GM12801 (cell line): ENCODE measurements around the gene TPST2.

ENCODE experiments used
- TF ChIP-seq, protein P1 (sequence below): IDR thresholded peaks from one replicate; pipeline ENCODE4 v1.5.1; 2011; ENCODE audit warnings: control low read depth; ENCODE audit not compliant: insufficient read length; ENCODE audit errors: extremely low read depth

TPST2 gene

DNA sequence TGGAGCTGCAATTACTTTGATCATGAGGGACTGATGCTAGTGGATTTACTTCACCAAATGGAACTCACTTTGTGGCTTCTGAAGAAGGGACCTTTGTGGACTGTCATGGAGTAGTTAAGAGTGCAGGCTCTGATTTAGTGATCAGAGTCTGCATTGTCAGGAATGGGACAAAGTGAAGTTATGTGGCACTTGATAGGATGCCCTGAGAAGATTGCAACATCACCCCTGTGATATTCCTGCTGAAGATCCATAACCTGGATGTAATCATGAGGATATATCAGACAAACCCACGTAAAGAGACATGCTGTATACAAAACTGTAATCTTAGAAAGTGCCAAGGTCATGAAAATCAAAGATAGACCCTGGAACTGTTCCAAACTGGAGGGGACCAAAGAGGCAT is 76.1 kb downstream of the TPST2 start:
- TF ChIP-seq, protein P1, sequence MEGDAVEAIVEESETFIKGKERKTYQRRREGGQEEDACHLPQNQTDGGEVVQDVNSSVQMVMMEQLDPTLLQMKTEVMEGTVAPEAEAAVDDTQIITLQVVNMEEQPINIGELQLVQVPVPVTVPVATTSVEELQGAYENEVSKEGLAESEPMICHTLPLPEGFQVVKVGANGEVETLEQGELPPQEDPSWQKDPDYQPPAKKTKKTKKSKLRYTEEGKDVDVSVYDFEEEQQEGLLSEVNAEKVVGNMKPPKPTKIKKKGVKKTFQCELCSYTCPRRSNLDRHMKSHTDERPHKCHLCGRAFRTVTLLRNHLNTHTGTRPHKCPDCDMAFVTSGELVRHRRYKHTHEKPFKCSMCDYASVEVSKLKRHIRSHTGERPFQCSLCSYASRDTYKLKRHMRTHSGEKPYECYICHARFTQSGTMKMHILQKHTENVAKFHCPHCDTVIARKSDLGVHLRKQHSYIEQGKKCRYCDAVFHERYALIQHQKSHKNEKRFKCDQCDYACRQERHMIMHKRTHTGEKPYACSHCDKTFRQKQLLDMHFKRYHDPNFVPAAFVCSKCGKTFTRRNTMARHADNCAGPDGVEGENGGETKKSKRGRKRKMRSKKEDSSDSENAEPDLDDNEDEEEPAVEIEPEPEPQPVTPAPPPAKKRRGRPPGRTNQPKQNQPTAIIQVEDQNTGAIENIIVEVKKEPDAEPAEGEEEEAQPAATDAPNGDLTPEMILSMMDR: no peak

DNA sequence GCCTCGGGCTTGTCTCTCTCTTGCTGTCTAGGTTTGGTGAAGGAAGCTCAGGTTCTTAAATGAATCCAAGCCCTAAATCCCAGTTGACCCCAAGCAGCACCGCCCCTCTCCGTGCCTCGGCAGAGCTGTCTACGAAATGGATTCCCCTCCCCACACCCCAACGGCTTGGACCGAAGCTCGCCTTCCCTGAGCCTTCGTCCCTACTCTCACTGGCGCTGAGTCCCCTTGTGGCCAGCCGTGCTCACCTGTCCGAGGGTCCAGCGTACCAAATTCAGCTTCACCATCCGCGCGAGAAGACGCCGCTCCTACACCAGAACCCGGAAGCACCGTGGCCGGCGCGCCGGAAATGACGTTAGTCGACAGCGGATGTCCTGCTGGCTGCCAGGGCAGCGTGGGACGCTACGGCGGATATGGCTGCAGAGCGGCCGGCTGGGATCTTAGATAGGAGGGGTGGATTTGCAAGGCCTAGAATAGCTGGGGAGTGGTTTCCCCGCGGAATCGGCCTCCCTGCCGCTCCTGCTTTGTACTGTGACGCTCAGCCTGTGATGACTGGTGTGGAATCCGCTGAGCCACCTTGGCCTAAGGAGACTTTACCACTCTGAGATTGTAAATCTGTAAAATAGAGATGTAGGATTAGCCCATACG is 77.7 kb downstream of the TPST2 start, which contains the start of gene TFIP11:
Gene TFIP11 (minus strand): TSS at position 325 of the 645 bp plus-strand sequence. CDS start 2,201 bp downstream, outside the sequence.
- TF ChIP-seq, protein P1: no peak

DNA sequence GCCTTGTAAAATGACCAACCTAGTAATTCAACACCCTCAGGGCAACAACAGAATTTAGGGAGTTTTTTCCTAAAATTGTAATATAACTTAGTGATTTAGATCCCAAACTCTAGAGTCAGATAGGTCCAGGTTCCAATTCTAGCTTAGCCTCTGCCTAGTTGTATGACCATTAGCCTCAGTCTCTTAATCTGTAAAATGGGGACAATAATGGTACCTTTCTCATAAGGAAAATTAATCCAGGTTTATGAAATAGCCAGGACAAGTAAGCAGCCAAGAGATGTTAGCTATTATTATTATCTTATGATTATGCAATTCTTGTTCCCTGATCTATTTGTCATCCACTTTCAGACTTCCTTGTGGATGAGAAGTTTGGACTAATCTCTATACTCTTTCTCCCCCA is 81.8 kb downstream of the TPST2 start:
- TF ChIP-seq, protein P1: no peak

DNA sequence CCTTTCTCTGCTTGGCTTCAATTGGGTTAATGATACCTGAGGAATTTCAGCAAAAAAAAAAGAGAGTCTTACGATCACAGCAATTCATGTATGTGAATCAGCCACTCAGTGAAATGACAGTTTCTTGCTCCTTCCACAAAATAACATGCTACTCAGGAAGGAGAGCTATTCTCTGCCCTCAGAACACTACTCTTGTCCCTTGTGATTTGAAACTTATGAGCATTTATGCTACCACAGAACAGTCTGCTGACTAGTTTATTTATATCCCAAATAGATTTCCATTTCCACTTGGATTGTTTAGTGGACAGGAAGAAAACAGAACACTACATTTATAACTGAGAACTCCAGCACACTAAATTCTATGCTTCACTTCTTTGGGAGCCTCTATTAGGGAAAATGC is 86.2 kb downstream of the TPST2 start:
- TF ChIP-seq, protein P1: no peak

DNA sequence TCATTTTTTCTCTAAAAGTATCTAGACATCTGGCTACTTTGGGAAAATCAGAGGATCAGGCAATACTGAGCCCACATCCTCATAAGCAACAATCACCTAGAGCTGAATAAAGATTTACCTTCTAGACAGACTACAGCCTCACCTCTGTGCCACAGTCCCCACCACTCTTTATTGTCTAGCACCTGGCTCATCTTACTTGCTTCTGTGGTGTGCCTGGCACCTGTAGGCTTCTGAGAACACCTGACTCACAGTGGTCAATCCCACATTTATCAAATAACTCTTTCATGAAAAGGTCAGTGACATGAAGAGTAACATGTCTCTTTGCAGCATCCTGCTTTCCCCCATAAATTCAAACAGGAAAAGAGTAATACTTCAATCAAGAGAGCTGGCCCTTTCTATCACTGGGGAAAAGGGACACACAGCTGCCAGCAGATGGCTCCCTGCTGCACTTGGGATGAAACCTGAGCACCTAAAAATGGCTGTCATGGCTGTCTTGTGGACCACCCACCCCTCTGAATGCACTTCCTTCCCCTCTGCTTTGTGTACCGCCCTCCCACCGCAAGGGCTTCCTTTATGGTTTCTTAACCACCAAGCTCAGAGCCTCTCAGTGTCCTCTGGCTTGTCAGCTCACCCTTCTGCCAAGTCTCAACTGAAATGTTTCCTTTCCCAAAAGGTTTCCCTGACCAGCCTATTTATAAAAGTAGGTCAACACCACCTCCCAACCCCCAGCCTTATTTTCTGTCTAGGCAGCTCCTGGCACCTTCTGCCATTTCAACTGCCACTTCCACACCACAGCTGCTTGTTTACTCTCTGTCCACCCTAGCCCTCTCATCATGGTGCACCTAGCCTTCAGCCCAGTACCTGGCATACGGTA is 87.0 kb downstream of the TPST2 start:
- TF ChIP-seq, protein P1: no peak

DNA sequence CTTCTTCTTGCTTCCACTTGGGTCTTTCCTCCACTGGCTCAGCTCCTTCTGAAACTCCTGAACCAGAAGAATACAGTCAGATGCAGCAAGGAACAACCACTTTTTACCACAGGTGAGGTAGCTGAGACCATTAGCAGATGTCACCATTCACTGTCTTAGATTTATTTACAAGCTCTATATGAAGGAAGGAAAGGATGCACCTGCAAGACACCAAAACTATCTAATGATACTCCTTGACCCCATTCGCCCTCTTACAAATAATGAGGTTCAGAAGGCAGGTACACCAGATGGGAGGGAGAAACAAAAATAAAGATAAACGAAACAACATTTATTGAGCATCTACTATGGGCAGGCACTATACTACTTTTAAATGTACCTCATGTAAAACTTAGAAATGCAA is 87.9 kb downstream of the TPST2 start:
- TF ChIP-seq, protein P1: no peak

DNA sequence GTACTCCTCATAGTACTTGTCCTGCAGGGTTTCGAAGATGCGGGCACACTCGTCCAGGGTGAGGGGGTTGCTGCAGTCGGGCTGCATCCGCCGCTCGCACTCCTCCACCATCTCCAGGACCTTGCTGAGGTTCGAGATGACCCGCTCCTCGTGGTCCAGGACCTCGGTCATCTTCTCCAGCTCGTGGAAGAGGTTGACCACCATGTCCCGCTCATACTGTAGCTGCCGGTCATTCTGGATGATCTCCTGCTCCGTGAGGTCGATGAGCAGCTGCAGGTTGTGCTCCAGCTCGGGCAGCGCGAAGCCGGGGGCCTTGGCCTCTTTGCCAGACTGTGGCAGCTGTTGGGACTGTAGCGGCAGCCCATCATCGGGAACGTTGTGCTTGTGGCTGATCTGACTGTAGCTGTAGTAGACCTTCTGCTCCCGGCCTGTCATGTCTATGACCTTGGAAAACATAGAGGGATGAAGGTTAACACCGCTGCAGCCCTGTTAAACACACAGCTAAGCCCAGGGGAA is 90.7 kb downstream of the TPST2 start:
- TF ChIP-seq, protein P1: no peak
